Measurements from ENCODE around the gene BMPR1B. TPM values are rescaled to one million over a fixed set of nuclear protein-coding genes. Genes with fewer than 3 reads are reported as not detected.

The BMPR1B gene
- total and polyA plus RNA-seq, 4 donors = 0.27 to 0.70 (median 0.48) TPM

DNA sequence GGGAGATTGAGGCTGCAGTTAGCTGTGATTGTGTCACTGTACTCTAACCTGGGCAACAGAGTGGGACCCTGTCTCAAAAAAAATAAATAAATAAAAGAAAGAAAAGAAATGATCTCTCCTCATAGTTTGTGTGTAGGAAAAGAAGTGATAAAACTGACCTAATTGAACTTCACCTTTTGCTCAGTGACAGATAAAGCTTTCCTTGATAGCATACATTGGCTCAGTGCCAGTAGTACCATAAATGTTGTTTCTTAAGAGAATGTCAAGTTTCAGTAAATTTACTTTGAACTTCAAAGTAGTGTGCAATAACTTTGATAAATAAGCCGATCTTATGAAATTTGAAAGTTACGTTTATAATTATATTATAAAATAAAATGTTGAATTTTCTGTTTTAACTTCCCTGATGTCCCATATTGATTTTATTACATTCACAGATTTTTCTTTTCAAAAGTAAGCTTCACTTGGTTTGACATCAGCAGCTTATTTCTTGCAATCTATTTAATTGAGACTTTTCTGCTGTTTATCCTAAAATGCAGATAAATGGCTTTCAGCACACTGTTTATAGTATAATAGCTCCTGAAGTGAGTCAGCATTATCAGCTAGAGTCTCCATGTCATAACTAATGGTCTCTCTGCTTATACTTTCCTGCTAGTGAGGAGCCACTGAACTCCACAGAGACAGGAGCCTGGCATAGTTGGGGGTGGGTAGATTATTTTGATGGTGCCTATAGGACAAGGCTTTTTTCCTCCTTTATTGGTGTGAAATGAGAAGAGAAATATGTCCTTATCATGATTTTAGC lies 330.1 kb downstream of the BMPR1B start:
- H3K27ac ChIP-seq (ENCODE audit: low read depth in 1 of 2, low read length in 2 of 2) = no peak overlapping the region
- H3K27me3 ChIP-seq (ENCODE audit: control insufficient read depth in 4 of 4, insufficient read depth in 4 of 4, low read length in 3 of 4) = no peaks in the 10 kb centered on the region
- no peaks in the 10 kb centered on the region for H3K9me3 ChIP-seq (ENCODE audit: control insufficient read depth in 4 of 4, low read length in 3 of 4)
- H3K4me1 ChIP-seq (ENCODE audit: control insufficient read depth in 4 of 4, insufficient read depth in 4 of 4, low read length in 3 of 4) = no peaks in the 10 kb centered on the region
- H3K36me3 ChIP-seq (ENCODE audit: control insufficient read depth in 4 of 4, insufficient read depth in 3 of 4, low read depth in 1 of 4, low read length in 3 of 4) = no peaks in the 10 kb centered on the region
- WGBS = 83% methylated on average over 2 of the region's 2 CpGs
- no peak overlapping the region for H3K9ac ChIP-seq (ENCODE audit: low read depth in 1 of 2, low read length in 2 of 2)
- TF ChIP-seq SP1 (IDR thresholded peaks at IDR 0.05) (no peak), JUND (IDR thresholded peaks at IDR 0.05) (no peak), GABPA (IDR thresholded peaks at IDR 0.05 in 1 of 2, conservative IDR thresholded peaks at IDR 0.05 in 1 of 2) (no peak), TAF1 (conservative IDR thresholded peaks at IDR 0.05) (no peak), EGR1 (IDR thresholded peaks at IDR 0.05; ENCODE audit: low read depth in 2 of 2) (no peak), HNF4G (IDR thresholded peaks at IDR 0.05) (no peak), HNF4A (conservative IDR thresholded peaks at IDR 0.05) (no peak), ZBTB33 (IDR thresholded peaks at IDR 0.05) (no peak), RAD21 (IDR thresholded peaks at IDR 0.05) (no peak)
- TF ChIP-seq, protein P1, sequence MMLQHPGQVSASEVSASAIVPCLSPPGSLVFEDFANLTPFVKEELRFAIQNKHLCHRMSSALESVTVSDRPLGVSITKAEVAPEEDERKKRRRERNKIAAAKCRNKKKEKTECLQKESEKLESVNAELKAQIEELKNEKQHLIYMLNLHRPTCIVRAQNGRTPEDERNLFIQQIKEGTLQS (IDR thresholded peaks at IDR 0.05) = no peak
- TF ChIP-seq, protein P2, sequence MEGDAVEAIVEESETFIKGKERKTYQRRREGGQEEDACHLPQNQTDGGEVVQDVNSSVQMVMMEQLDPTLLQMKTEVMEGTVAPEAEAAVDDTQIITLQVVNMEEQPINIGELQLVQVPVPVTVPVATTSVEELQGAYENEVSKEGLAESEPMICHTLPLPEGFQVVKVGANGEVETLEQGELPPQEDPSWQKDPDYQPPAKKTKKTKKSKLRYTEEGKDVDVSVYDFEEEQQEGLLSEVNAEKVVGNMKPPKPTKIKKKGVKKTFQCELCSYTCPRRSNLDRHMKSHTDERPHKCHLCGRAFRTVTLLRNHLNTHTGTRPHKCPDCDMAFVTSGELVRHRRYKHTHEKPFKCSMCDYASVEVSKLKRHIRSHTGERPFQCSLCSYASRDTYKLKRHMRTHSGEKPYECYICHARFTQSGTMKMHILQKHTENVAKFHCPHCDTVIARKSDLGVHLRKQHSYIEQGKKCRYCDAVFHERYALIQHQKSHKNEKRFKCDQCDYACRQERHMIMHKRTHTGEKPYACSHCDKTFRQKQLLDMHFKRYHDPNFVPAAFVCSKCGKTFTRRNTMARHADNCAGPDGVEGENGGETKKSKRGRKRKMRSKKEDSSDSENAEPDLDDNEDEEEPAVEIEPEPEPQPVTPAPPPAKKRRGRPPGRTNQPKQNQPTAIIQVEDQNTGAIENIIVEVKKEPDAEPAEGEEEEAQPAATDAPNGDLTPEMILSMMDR (IDR thresholded peaks at IDR 0.05; ENCODE audit: low read depth, low read length, missing input control) = no peak
- TF ChIP-seq, protein P3, sequence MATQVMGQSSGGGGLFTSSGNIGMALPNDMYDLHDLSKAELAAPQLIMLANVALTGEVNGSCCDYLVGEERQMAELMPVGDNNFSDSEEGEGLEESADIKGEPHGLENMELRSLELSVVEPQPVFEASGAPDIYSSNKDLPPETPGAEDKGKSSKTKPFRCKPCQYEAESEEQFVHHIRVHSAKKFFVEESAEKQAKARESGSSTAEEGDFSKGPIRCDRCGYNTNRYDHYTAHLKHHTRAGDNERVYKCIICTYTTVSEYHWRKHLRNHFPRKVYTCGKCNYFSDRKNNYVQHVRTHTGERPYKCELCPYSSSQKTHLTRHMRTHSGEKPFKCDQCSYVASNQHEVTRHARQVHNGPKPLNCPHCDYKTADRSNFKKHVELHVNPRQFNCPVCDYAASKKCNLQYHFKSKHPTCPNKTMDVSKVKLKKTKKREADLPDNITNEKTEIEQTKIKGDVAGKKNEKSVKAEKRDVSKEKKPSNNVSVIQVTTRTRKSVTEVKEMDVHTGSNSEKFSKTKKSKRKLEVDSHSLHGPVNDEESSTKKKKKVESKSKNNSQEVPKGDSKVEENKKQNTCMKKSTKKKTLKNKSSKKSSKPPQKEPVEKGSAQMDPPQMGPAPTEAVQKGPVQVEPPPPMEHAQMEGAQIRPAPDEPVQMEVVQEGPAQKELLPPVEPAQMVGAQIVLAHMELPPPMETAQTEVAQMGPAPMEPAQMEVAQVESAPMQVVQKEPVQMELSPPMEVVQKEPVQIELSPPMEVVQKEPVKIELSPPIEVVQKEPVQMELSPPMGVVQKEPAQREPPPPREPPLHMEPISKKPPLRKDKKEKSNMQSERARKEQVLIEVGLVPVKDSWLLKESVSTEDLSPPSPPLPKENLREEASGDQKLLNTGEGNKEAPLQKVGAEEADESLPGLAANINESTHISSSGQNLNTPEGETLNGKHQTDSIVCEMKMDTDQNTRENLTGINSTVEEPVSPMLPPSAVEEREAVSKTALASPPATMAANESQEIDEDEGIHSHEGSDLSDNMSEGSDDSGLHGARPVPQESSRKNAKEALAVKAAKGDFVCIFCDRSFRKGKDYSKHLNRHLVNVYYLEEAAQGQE (IDR thresholded peaks at IDR 0.05) = no peak
- H3K4me3 ChIP-seq (ENCODE audit: low read depth in 1 of 3, low read length in 3 of 3) = no peak overlapping the region
- no peak for DNase-seq (ENCODE audit: low spot score)

- no peaks in the 10 kb centered on the region for H3K27me3 ChIP-seq (ENCODE audit: control insufficient read depth in 4 of 4, insufficient read depth in 4 of 4, low read length in 3 of 4)
- no peaks in the 10 kb centered on the region for H3K36me3 ChIP-seq (ENCODE audit: control insufficient read depth in 4 of 4, insufficient read depth in 3 of 4, low read depth in 1 of 4, low read length in 3 of 4)
- no peak overlapping the region for H3K9ac ChIP-seq (ENCODE audit: low read depth in 1 of 2, low read length in 2 of 2)
- DNase-seq (ENCODE audit: low spot score) = no peak
- no peaks in the 10 kb centered on the region for H3K4me1 ChIP-seq (ENCODE audit: control insufficient read depth in 4 of 4, insufficient read depth in 4 of 4, low read length in 3 of 4)
- H3K27ac ChIP-seq (ENCODE audit: low read depth in 1 of 2, low read length in 2 of 2) = no peak overlapping the region
- H3K9me3 ChIP-seq (ENCODE audit: control insufficient read depth in 4 of 4, low read length in 3 of 4) = no peaks in the 10 kb centered on the region
- WGBS = 84% methylated on average over 3 of the region's 3 CpGs
- no peak overlapping the region for H3K4me3 ChIP-seq (ENCODE audit: low read depth in 1 of 3, low read length in 3 of 3)
- TF ChIP-seq GABPA (IDR thresholded peaks at IDR 0.05 in 1 of 2, conservative IDR thresholded peaks at IDR 0.05 in 1 of 2) = no peak
- no peak for TF ChIP-seq FOXA1 (IDR thresholded peaks at IDR 0.05)
- TF ChIP-seq JUND (IDR thresholded peaks at IDR 0.05) = no peak
- no peak for TF ChIP-seq HNF4G (IDR thresholded peaks at IDR 0.05)
- TF ChIP-seq, protein P3 (IDR thresholded peaks at IDR 0.05) = no peak
- TF ChIP-seq, protein P2 (IDR thresholded peaks at IDR 0.05; ENCODE audit: low read depth, low read length, missing input control) = no peak
- TF ChIP-seq TAF1 (conservative IDR thresholded peaks at IDR 0.05) = no peak
- no peak for TF ChIP-seq YY1 (IDR thresholded peaks at IDR 0.05)
- TF ChIP-seq, protein P1 (IDR thresholded peaks at IDR 0.05) = no peak
- TF ChIP-seq FOXA2 (IDR thresholded peaks at IDR 0.05) = no peak
- TF ChIP-seq RXRA (IDR thresholded peaks at IDR 0.05) = no peak
These were observed 333.5 kb downstream of the BMPR1B start for GRCh38 chr4:95091272-95091671.

All from liver (tissue), 9 donors.